CD14-positive monocyte (primary cell): Measurements from ENCODE around the gene MSGN1. TPM values are rescaled to one million over a fixed set of nuclear protein-coding genes. Genes with fewer than 3 reads are reported as not detected.

Source experiments
- DNase-seq, 3 donors: peaks; one replicate each; pipeline ENCODE4 v3.0.0-alpha.2; 2011 to 2022
- H2AFZ ChIP-seq: 2 replicates; pipeline ENCODE4 v1.6.0; 2012; ENCODE audit warnings: mild to moderate bottlenecking, low read depth, low read length, inconsistent platforms; ENCODE audit not compliant: insufficient read depth, poor library complexity, severe bottlenecking
- H3K27ac ChIP-seq, 2 donors: 1 replicate in 1 of 2; 2 replicates in 1 of 2; pipeline ENCODE4 v1.5.1; 2012 to 2013; ENCODE audit warnings: low read length in 2 of 2, control low read depth in 1 of 2, inconsistent platforms in 1 of 2, low read depth in 1 of 2, mild to moderate bottlenecking in 1 of 2
- H3K27me3 ChIP-seq, 2 donors: one replicate each; pipeline versions ENCODE4 v1.6.0 to v1.6.1; 2011 to 2013; ENCODE audit warnings: low read length in 2 of 2; ENCODE audit not compliant: control insufficient read depth in 2 of 2, insufficient read depth in 2 of 2
- H3K36me3 ChIP-seq, 2 donors: replicated peaks in 1 of 2; 1 replicate in 1 of 2; 2 replicates in 1 of 2; pipeline versions ENCODE4 v1.5.1 to v1.6.1; 2012 to 2013; ENCODE audit warnings: low read length in 2 of 2, control low read depth in 1 of 2, inconsistent platforms in 1 of 2, mild to moderate bottlenecking in 1 of 2; ENCODE audit not compliant: insufficient read depth in 2 of 2, control insufficient read depth in 1 of 2
- H3K4me1 ChIP-seq, 2 donors: 1 replicate in 1 of 2; 2 replicates in 1 of 2; pipeline versions ENCODE4 v1.5.1 to v1.6.1; 2012 to 2013; ENCODE audit warnings: low read length in 2 of 2, control low read depth in 1 of 2, inconsistent platforms in 1 of 2, mild to moderate bottlenecking in 1 of 2, moderate library complexity in 1 of 2; ENCODE audit not compliant: insufficient read depth in 2 of 2, control insufficient read depth in 1 of 2
- H3K4me2 ChIP-seq: replicated peaks from 2 replicates; pipeline ENCODE3; 2012; ENCODE audit warnings: low read length, moderate library complexity, mild to moderate bottlenecking; ENCODE audit not compliant: poor library complexity, severe bottlenecking; ENCODE audit errors: extremely low read depth
- H3K4me3 ChIP-seq, 3 experiments: fragments of 200-600 bp in 1 of 3; sonication (generic) in 1 of 3; replicated peaks in 1 of 3; 1 replicate in 2 of 3; 2 replicates in 1 of 3; pipeline ENCODE4 v1.5.1; 2011 to 2013; ENCODE audit warnings: low read length in 3 of 3, mild to moderate bottlenecking in 3 of 3, control low read depth in 2 of 3, low read depth in 2 of 3, inconsistent platforms in 1 of 3, moderate library complexity in 1 of 3
- H3K79me2 ChIP-seq: 2 replicates; pipeline ENCODE4 v1.6.0; 2012; ENCODE audit warnings: mild to moderate bottlenecking, control low read depth, inconsistent platforms, low read length, moderate library complexity; ENCODE audit not compliant: insufficient read depth
- H3K9ac ChIP-seq: 2 replicates; pipeline ENCODE4 v1.6.0; 2017; ENCODE audit warnings: low read length, mild to moderate bottlenecking; ENCODE audit not compliant: insufficient read depth, poor library complexity, severe bottlenecking
- H3K9me3 ChIP-seq, 2 donors: replicated peaks in 1 of 2; 1 replicate in 1 of 2; 2 replicates in 1 of 2; pipeline versions ENCODE4 v1.5.1 to v1.6.1; 2012 to 2013; ENCODE audit warnings: low read length in 2 of 2, control low read depth in 1 of 2; ENCODE audit not compliant: control insufficient read depth in 1 of 2, insufficient read depth in 1 of 2
- H4K20me1 ChIP-seq: 2 replicates; pipeline ENCODE4 v1.6.0; 2012; ENCODE audit warnings: mild to moderate bottlenecking, low read length, control low read depth, moderate library complexity; ENCODE audit not compliant: insufficient read depth
- H3K27ac Mint-ChIP-seq, 7 donors: one replicate each; pipeline ENCODE4 v1.8.0; 2020; ENCODE audit warnings: mild to moderate bottlenecking in 7 of 7, mixed read lengths in 7 of 7, moderate library complexity in 6 of 7, inconsistent platforms in 2 of 7
- H3K27me3 Mint-ChIP-seq, 3 donors: one replicate each; pipeline ENCODE4 v1.8.0; 2021 to 2022; ENCODE audit warnings: low read depth in 3 of 3, mild to moderate bottlenecking in 3 of 3, mixed read lengths in 3 of 3, moderate library complexity in 3 of 3, inconsistent platforms in 1 of 3
- H3K36me3 Mint-ChIP-seq, 2 donors: one replicate each; pipeline ENCODE4 v1.8.0; 2020; ENCODE audit warnings: mixed read lengths in 2 of 2, inconsistent platforms in 1 of 2, mild to moderate bottlenecking in 1 of 2
- H3K4me1 Mint-ChIP-seq: one replicate; pipeline ENCODE4 v1.8.0; 2020; ENCODE audit warnings: mild to moderate bottlenecking, mixed read lengths
- H3K4me3 Mint-ChIP-seq, 2 donors: one replicate each; pipeline ENCODE4 v1.8.0; 2020; ENCODE audit warnings: mild to moderate bottlenecking in 2 of 2, mixed read lengths in 2 of 2, moderate library complexity in 1 of 2
- H3K9me3 Mint-ChIP-seq, 7 donors: one replicate each; pipeline ENCODE4 v1.8.0; 2020 to 2022; ENCODE audit warnings: mixed read lengths in 7 of 7, mild to moderate bottlenecking in 6 of 7, moderate library complexity in 6 of 7, inconsistent platforms in 2 of 7
- CTCF ChIP-seq: fragments of 200-600 bp; IDR thresholded peaks from one replicate; pipeline ENCODE4 v1.8.0; 2022; ENCODE audit warnings: antibody characterized with exemption, mild to moderate bottlenecking
- WGBS: methylation state at CpG from one replicate; pipeline ENCODE4 v1.1.5; 2013; ENCODE audit warnings: missing lambda C conversion rate; ENCODE audit not compliant: insufficient coverage; 5-methylcytosine and 5-hydroxymethylcytosine counted together
- intact Hi-C, 2 donors: fragments of 100-400 bp; cut with micrococcal nuclease; formaldehyde crosslinking; loops; one replicate each; pipeline versions ENCODE4 v1.15.0 to v1.15.1; 2023
- polyA plus RNA-seq, 3 donors: library from polyadenylated mRNA; depleted of rRNA in 1 of 3; unstranded in 2 of 3; stranded (reverse) in 1 of 3; fragments of 300-500 nt in 2 of 3; fragments of >200 nt in 1 of 3; fragmentation: Illumina TruSeq in 2 of 3; gene quantifications; 1 replicate in 2 of 3; 2 replicates in 1 of 3; pipeline ENCODE4 v1.2.3, GENCODE V29; 2012 to 2021

The MSGN1 gene
- polyA plus RNA-seq, 3 donors, result not detected

- TF ChIP-seq CTCF, result no peak
- Mint-ChIP-seq H3K4me3 (no peak overlapping the region), H3K36me3 (no peaks in the 10 kb centered on the region), H3K27ac (no peak overlapping the region), H3K9me3 (no peaks in the 10 kb centered on the region), H3K27me3 (peaks cover 2 to 5% (median 2%) of the 10 kb centered on the region in 3 donors), H3K4me1 (no peaks in the 10 kb centered on the region)
- no peaks in the 10 kb centered on the region for H3K27me3 ChIP-seq
- H3K4me2 ChIP-seq, result no peak overlapping the region
- WGBS, result 100% methylated on average over 1 of the region's 2 CpGs
- H3K9ac ChIP-seq, result no peak overlapping the region
- no peaks in the 10 kb centered on the region for H4K20me1 ChIP-seq
- intact Hi-C loops, result loop anchor here in 1 of 2 donors (10.0 kb wide), 1 partner anchor 115 kb away; no protein-coding TSS in a partner anchor
- H3K9me3 ChIP-seq, result no peaks in the 10 kb centered on the region
- H3K79me2 ChIP-seq, result no peaks in the 10 kb centered on the region
- no peak overlapping the region for H2AFZ ChIP-seq
- H3K36me3 ChIP-seq, result no peaks in the 10 kb centered on the region
- no peak overlapping the region for H3K27ac ChIP-seq
- H3K4me1 ChIP-seq, result no peaks in the 10 kb centered on the region
- H3K4me3 ChIP-seq, result no peak overlapping the region
- DNase-seq, result no peak
Measured at GRCh38 chr2:17839959-17840358, 23.7 kb downstream of the MSGN1 start.

- H3K9ac ChIP-seq, result no peak overlapping the region
- no peaks in the 10 kb centered on the region for H3K9me3 ChIP-seq
- H3K27ac ChIP-seq, result no peak overlapping the region
- no peak for DNase-seq
- no peaks in the 10 kb centered on the region for H3K79me2 ChIP-seq
- H3K36me3 ChIP-seq, result no peaks in the 10 kb centered on the region
- H3K4me2 ChIP-seq, result no peak overlapping the region
- H4K20me1 ChIP-seq, result no peaks in the 10 kb centered on the region
- peaks cover 0 to 4% (median 2%) of the 10 kb centered on the region in 3 donors for H3K27me3 Mint-ChIP-seq
- no peak for TF ChIP-seq CTCF
- no peaks in the 10 kb centered on the region for H3K4me1 Mint-ChIP-seq
- no peaks in the 10 kb centered on the region for H3K27me3 ChIP-seq
- intact Hi-C loops, result no loop called here
- H3K27ac Mint-ChIP-seq, result no peak overlapping the region
- no peaks in the 10 kb centered on the region for H3K36me3 Mint-ChIP-seq
- 100% methylated on average over 1 of the region's 2 CpGs for WGBS
- H2AFZ ChIP-seq, result no peak overlapping the region
- H3K4me3 Mint-ChIP-seq, result no peak overlapping the region
- H3K4me1 ChIP-seq, result no peaks in the 10 kb centered on the region
- no peaks in the 10 kb centered on the region for H3K9me3 Mint-ChIP-seq
- H3K4me3 ChIP-seq, result no peak overlapping the region
Measured at GRCh38 chr2:17843457-17843856, 27.2 kb downstream of the MSGN1 start.
